Measurements from ENCODE around the gene CYB5RL.
"Not testable (repeated sequence)": the region's sequence is repeated elsewhere in the genome, so short reads cannot be mapped to it uniquely, and the experiment has no call there.

CYB5RL gene

DNA sequence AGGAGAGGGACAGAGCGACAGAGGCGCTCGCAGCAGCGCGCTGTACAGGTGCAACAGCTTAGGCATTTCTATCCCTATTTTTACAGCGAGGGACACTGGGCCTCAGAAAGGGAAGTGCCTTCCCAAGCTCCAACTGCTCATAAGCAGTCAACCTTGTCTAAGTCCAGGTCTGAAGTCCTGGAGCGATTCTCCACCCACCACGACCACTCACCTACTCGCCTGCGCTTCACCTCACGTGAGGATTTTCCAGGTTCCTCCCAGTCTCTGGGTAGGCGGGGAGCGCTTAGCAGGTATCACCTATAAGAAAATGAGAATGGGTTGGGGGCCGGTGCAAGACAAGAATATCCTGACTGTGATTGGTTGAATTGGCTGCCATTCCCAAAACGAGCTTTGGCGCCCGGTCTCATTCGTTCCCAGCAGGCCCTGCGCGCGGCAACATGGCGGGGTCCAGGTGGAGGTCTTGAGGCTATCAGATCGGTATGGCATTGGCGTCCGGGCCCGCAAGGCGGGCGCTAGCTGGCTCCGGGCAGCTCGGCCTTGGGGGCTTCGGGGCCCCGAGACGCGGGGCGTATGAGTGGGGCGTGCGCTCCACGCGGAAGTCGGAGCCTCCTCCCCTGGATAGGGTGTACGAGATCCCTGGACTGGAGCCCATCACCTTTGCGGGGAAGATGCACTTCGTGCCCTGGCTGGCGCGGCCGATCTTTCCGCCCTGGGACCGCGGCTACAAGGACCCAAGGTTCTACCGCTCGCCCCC, at the start of gene CYB5RL, which contains the start of gene MRPL37:
Gene CYB5RL (minus strand): TSS at position 266 of the 754 bp plus-strand sequence. CDS start 4,414 bp downstream, outside the sequence.
Gene MRPL37 (plus strand): TSS at position 403 of the 754 bp plus-strand sequence. CDS start 77 bp downstream, at position 480.
- peak; percentile 99 for DNase-seq (ENCODE audit: low read depth)

DNA sequence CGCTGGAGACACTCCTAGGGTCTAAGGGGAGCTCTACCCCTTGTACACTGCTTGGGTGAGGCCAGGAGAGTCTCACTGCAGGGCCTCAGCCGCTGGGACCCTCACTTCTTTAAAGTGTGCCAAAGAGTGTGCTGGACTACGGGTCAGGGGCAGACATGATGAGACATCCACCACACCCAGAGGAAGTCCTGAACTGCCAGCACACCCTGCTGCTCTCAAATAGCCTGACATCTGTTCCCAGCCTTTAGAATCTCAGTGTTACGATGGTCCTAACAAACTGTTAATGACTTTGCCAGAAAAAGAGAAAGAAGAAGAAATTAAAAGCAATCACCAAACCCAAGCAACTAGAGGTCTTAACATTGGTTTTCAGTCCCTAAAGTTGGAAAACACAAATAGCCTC, 49.1 kb upstream of the CYB5RL start:
- DNase-seq (ENCODE audit: low read depth) = peak; percentile 42

- DNase-seq (ENCODE audit: low read depth) = no peak
Observed at GRCh38 chr1:54247863-54248515, 48.2 kb upstream of the CYB5RL start.

GRCh38 chr1:54246116-54246721, 46.4 kb upstream of the CYB5RL start:
- no peak for DNase-seq (ENCODE audit: low read depth)

DNA sequence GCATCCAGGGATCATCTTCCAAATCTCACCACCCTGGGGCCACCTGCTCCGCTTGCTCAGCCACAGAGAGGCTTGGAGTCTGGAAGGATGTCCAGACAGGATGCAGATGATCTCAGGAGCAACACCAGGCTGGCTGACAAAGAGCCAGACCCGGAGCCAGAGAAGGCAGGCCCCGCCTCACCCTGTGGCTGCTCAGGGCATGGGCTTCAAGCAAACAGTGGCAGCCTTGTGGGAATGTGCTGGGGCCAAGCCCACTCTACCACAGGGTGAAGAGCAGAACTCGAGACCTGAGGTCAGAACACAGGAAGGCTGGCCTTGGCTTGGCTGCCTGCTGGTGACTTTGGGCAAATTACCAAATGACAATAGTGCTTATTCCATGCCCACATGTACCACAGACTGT, 45.7 kb upstream of the CYB5RL start:
- DNase-seq (ENCODE audit: low read depth) = no peak

DNA sequence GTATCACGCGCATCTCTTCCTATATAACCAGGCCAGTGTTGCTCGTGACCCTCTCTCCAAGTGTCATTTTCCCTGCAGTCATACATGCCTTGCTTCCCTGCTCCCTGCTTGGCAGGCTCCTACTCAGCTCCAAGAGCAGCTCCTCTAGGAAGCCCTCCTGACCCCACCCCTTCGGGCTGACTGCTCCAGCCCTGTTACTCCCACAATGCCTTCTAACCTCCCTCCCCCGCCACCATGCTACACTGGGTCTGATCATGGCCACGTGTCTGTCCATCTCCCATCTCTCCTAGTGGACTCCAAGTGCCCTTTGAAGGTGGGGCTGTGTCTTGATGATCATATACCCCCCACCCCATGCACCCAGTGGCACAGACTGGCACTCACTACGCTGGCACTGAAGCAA, 44.8 kb upstream of the CYB5RL start:
- no peak for DNase-seq (ENCODE audit: low read depth)

DNA sequence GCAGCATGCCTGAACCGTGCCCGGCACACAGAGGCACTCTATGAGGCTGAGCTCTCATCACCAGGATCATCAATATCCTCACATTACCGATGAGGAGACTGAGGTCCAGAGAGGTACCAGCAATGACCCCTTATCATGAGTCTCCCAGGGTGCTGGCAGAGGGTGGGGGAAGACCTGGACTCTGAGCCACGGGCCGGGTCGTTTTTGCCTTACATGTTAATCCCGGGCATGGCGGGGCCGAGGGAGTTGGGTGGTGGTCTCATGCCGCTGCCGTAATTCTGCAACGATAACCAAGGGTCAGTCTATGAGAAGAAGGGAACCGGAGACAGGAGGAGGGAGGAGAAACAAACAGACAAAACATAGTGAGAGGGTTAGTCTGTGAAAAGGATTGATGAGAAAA, 43.2 kb upstream of the CYB5RL start:
- no peak for DNase-seq (ENCODE audit: low read depth)

GRCh38 chr1:54241364-54241763, 41.5 kb upstream of the CYB5RL start:
- DNase-seq (ENCODE audit: low read depth) = no peak

- DNase-seq (ENCODE audit: low read depth) = no peak
Observed at GRCh38 chr1:54240741-54241335, 41.0 kb upstream of the CYB5RL start.

DNA sequence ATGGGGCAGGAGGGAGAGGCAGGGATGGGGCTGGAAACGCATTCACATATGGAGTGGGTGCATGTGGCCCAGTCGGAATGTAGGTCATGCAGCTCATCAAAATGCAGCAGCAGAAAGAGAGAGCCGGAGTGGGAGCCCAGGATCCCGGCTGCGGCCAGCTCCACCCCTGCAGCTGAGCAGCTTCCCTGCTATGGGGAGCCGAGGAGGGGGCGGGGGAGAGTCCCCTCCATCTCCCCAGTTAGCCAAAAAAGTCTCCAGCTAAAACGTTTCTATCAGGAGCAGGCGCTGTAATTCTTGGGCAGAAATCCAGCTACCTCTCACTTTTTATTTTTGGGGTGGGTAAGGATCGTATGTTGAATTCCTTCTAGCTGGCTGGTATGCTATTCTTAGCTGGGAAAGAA, 39.8 kb upstream of the CYB5RL start:
- no peak for DNase-seq (ENCODE audit: low read depth)

- no peak for DNase-seq (ENCODE audit: low read depth)
Observed at GRCh38 chr1:54239035-54239383, 39.2 kb upstream of the CYB5RL start.

DNA sequence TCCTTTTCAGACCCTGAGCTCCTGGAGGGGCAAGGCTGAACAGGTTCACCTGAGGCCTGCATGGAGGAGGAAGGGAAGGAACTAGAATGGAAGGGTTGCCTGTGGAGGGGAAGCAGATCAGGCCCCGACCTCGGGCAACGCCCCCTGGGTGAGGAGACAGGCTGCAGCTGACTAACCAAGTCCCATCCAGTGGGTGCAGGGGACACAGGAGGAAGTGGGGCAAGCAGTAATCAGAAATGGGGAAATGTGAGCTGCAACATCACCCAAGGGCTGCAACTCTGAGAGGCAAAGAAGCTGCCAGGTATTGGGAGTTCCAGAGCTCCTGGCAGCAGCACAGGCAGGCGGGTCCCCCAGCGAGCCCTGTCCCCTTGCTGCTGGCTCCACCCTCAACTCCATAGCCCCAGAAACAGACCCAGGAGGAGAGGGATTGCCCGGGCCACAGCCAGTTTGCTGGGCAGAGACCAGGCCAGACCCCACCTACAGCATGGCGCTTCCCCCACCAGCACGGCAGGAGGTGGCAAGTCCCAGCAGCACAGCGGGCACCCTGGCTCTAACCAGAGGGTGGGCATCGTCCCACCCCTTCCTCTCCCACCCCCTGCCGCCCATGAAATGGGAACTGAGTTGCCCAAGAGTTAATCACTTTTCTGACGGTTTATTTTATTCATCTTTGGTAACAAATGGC, 38.7 kb upstream of the CYB5RL start:
- no peak for DNase-seq (ENCODE audit: low read depth)

DNA sequence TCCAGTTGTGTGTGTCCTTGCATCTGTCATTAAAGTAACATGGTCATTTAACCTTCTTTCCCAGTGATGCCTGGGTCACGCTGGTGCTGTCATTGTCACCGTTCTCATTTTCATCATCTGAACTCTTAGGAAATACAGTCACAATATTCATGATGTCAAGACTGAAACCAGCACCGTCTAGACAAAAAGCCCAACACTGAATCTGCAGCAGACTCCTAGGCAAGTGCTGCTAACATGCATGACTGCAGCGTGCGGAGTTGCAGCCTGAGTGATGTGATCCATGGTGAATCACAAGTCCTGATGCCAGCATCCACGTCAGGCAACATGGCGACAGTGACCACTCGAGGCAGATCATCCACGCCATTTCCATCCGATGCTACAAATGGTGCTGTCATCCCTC, 37.8 kb upstream of the CYB5RL start:
- no peak for DNase-seq (ENCODE audit: low read depth)

DNA sequence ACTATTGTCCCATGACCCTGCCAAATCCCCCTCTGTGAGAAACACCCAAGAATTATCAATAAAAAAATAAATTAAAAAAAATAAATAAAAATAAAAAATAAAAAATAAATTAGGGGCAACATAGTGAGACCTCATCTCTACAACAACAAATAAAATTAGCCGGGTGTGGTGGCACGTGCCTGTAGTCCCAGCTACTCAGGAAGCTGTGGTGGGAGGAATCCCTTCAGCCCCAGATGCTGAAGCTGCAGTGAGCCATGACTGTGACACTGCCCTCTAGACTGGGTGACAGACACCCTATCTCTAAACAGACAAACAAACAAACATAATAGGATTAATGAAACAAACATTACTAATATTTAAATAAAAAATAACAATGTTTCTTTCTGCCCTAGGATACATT, 34.5 kb upstream of the CYB5RL start:
- no peak for DNase-seq (ENCODE audit: low read depth)

- not testable (repeated sequence) for DNase-seq (ENCODE audit: low read depth)
Observed at GRCh38 chr1:54233196-54233595, 33.4 kb upstream of the CYB5RL start.

DNA sequence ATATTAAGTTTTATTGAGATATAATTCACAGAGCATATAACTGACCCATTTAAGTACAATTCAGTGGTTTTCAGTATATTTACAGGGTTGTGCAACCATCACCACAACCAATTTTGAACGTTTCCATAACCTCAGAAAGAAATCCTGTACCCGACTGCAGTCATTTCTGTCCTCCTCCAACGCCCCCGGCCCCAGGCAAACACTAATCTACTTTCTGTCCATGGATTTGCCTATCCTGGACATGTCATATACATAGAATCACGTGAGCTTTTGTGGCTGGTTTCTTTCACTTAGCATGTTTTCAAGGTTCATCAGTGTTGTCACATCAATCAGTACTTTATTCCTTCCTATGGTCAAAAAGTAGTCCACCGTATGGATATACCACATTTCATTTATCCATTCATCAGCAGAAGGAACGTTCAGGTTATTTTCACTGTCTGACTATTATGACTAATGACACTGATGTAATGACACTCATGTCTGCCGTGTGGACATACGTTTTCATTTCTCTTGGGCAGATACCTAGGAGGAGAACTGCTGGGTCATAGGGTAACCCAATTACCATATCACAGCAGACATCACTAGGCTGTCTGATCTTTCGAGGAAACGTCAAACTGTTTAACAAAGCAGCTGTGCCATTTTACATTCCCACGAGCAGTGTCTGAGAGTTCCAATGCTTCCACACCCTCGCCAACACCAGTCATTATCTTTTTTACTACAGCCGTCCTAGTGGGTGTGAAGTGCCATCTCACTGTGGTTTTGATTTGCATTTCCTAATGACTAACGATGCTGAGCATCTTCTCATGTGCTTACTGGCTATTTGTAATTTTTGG, 30.9 kb upstream of the CYB5RL start:
- DNase-seq (ENCODE audit: low read depth) = no peak

DNA sequence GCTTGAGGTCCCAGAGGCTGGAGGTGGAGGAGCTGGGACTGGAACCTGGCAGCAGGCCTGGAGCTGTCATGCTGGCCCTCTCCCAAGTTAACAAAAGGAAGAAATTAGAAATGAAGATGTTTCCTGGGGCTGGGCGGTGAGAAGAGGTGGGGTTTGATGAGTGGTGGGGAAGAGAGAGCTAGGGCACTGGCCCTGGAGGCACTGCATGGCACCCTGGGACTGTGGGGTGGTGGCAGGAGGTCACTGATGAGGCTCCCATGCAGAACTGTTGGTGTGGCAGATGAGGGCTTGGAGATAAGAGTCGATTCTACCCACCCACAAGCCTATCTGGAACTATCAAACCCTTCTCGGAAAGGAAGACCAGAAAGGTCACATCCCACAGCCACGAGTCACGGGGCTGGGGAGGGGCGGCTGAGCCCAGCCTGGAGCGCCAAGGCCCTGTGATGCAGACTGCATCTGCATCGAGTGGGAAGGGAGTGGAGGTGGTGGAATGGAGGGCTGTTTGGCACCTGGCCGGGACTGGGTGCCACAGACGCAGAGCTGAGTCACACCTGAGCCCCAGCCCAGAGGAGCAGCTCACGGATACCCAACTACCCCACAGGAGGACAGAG, 29.6 kb upstream of the CYB5RL start:
- DNase-seq (ENCODE audit: low read depth) = peak; percentile 54

- DNase-seq (ENCODE audit: low read depth) = no peak
Observed at GRCh38 chr1:54228638-54229079, 28.8 kb upstream of the CYB5RL start.

DNA sequence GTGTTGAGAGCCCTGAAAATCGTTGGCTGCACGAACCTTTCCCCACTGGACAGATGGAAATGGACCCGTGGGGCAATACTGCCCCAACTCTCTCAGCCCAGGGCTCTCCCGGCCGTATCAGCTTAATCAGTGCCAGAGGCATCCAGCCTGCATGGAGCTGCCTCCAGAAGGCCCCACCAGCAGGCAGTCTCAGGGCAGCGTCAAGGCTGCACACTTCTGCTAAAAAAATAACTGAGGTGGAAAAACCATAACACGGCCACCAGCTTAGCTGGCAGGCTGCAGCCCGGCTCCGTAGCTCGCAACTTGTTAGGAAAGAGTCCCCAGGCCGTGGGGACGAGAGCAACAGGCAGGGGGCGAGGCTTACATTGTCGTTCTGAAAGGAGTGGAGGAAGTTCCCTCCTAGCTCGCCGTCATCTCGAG, 28.1 kb upstream of the CYB5RL start:
- DNase-seq (ENCODE audit: low read depth) = no peak

DNA sequence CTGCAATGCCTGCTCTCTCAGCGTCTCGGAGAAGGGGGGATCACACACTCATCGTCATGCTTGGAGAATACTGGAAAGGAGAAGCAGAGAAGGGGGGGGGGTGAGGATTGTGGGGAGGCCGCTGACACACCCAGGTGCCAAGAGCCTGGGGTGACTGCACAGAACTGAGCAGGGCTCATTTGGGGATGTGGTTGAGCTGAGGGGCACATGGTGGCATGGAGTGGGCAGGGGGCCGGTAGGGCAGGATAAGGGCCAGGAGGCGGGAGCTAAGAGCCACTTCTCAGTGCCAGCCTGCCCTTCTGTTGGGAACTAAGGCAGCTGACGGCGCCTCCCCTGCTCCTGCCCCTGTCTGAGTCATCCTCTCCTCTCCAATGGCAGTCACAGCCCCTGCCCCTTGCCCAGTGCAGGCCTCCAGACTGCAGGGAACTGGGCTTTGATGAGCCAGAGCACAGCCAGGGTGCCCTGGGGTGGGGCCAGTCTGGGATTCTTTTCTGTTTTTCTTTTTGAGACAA, 27.3 kb upstream of the CYB5RL start:
- DNase-seq (ENCODE audit: low read depth) = peak; percentile 68
